HEK293T (cell line): ENCODE measurements around the gene NAALAD2.

Experiments used
- BHLHE40 ChIP-seq: fragments of 450-650 bp; IDR thresholded peaks from 2 replicates; pipeline ENCODE4 v1.6.1; 2016; ENCODE audit warnings: mild to moderate bottlenecking, moderate library complexity, borderline replicate concordance
- FOXM1 ChIP-seq: fragments of 450-650 bp; IDR thresholded peaks from 2 replicates; pipeline ENCODE4 v1.6.1; 2017; ENCODE audit warnings: mild to moderate bottlenecking, borderline replicate concordance
- HDGF ChIP-seq: fragments of 450-650 bp; IDR thresholded peaks from 2 replicates; pipeline ENCODE4 v1.6.1; 2017; ENCODE audit warnings: antibody characterized with exemption, borderline replicate concordance
- L3MBTL2 ChIP-seq: fragments of 450-650 bp; conservative IDR thresholded peaks from 2 replicates; pipeline ENCODE4 v1.6.1; 2016; ENCODE audit warnings: mild to moderate bottlenecking
- LEF1 ChIP-seq: fragments of 450-650 bp; IDR thresholded peaks from 2 replicates; pipeline ENCODE4 v1.6.1; 2017; ENCODE audit warnings: mild to moderate bottlenecking, borderline replicate concordance
- NFRKB ChIP-seq: fragments of 450-650 bp; IDR thresholded peaks from 2 replicates; pipeline ENCODE4 v1.6.1; 2016; ENCODE audit warnings: mild to moderate bottlenecking, moderate library complexity
- SP1 ChIP-seq: fragments of 450-650 bp; IDR thresholded peaks from 2 replicates; pipeline ENCODE4 v1.6.1; 2017
- SUZ12 ChIP-seq: fragments of 450-650 bp; IDR thresholded peaks from 2 replicates; pipeline ENCODE4 v1.6.1; 2016; ENCODE audit warnings: mild to moderate bottlenecking
- TARDBP ChIP-seq: fragments of 450-650 bp; IDR thresholded peaks from 2 replicates; pipeline ENCODE4 v1.6.1; 2016
- ZNF384 ChIP-seq: fragments of 450-650 bp; IDR thresholded peaks from 2 replicates; pipeline ENCODE4 v1.6.1; 2016
- TF ChIP-seq, protein P1 (sequence below): fragments of 450-650 bp; IDR thresholded peaks from 2 replicates; pipeline ENCODE4 v1.6.1; 2016

DNA sequence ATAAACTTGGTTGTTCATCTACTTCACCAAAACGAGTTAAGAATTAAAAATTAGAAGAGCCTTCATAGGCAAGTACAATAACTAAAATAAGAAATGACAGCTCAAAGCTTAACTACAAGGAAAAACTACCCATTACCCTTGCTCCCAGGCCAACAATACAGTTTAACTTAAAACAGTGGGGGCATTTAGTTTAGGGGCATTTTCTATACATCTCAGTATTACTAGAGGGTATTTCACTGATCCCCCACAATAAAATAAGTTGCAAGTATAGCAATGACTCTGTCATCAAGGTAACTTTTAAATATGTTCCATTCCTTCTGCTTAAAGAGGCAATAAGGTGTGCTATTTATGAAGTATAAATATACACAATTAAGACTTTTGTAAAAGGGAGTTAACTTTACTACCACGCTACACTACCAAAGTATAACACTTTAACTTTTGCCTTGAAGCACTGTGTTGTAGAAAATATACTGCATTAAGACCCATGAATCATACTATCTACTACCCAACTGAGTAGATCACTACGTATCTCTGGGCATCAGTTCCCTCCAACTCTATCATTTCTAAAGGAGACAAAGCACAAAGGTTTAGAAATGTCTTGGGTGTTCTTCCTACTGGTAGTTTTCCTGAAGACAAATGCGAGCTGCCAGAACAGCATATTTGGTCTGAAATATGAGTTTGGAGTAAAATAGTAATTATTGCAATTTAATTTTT is 58.6 kb downstream of the NAALAD2 start:
- TF ChIP-seq SUZ12: no peak
- TF ChIP-seq, protein P1, sequence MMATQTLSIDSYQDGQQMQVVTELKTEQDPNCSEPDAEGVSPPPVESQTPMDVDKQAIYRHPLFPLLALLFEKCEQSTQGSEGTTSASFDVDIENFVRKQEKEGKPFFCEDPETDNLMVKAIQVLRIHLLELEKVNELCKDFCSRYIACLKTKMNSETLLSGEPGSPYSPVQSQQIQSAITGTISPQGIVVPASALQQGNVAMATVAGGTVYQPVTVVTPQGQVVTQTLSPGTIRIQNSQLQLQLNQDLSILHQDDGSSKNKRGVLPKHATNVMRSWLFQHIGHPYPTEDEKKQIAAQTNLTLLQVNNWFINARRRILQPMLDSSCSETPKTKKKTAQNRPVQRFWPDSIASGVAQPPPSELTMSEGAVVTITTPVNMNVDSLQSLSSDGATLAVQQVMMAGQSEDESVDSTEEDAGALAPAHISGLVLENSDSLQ: no peak
- no peak for TF ChIP-seq NFRKB
- no peak for TF ChIP-seq TARDBP
- TF ChIP-seq ZNF384: no peak
- no peak for TF ChIP-seq FOXM1
- TF ChIP-seq LEF1: no peak
- TF ChIP-seq L3MBTL2: no peak
- TF ChIP-seq HDGF: no peak
- no peak for TF ChIP-seq BHLHE40
- no peak for TF ChIP-seq SP1
